Liver (tissue), 9 donors: ENCODE measurements around the gene TTLL4. TPM values are rescaled to one million over a fixed set of nuclear protein-coding genes. Genes with fewer than 3 reads are reported as not detected.

ENCODE experiments used
- DNase-seq: peaks from one replicate; pipeline ENCODE4 v3.0.0-alpha.2; 2017; ENCODE audit warnings: low spot score
- H3K27ac ChIP-seq, 2 donors: one replicate each; pipeline ENCODE4 v1.7.0; 2013; ENCODE audit warnings: inconsistent platforms in 2 of 2, low read length in 2 of 2, control low read depth in 1 of 2, low read depth in 1 of 2, mild to moderate bottlenecking in 1 of 2
- H3K27me3 ChIP-seq, 4 donors: one replicate each; pipeline versions ENCODE4 v1.6.1 to v1.7.0; 2013; ENCODE audit warnings: low read length in 3 of 4, inconsistent platforms in 1 of 4, mild to moderate bottlenecking in 1 of 4, moderate library complexity in 1 of 4; ENCODE audit not compliant: control insufficient read depth in 4 of 4, insufficient read depth in 4 of 4
- H3K36me3 ChIP-seq, 4 donors: one replicate each; pipeline versions ENCODE4 v1.6.1 to v1.7.0; 2013; ENCODE audit warnings: low read length in 3 of 4, mild to moderate bottlenecking in 3 of 4, low read depth in 1 of 4, moderate library complexity in 1 of 4; ENCODE audit not compliant: control insufficient read depth in 4 of 4, insufficient read depth in 3 of 4
- H3K4me1 ChIP-seq, 4 donors: one replicate each; pipeline versions ENCODE4 v1.6.1 to v1.7.0; 2013; ENCODE audit warnings: low read length in 3 of 4, mild to moderate bottlenecking in 3 of 4, moderate library complexity in 1 of 4; ENCODE audit not compliant: control insufficient read depth in 4 of 4, insufficient read depth in 4 of 4
- H3K4me3 ChIP-seq, 3 donors: one replicate each; pipeline versions ENCODE4 v1.6.1 to v1.7.0; 2013; ENCODE audit warnings: low read length in 3 of 3, control low read depth in 1 of 3, low read depth in 1 of 3, mild to moderate bottlenecking in 1 of 3
- H3K9ac ChIP-seq, 2 donors: one replicate each; pipeline ENCODE4 v1.7.0; 2013; ENCODE audit warnings: low read length in 2 of 2, mild to moderate bottlenecking in 2 of 2, moderate library complexity in 2 of 2, control low read depth in 1 of 2, low read depth in 1 of 2
- H3K9me3 ChIP-seq, 4 donors: one replicate each; pipeline versions ENCODE4 v1.6.1 to v1.7.0; 2013; ENCODE audit warnings: low read length in 3 of 4; ENCODE audit not compliant: control insufficient read depth in 4 of 4
- EGR1 ChIP-seq, 2 donors: IDR thresholded peaks; 2 replicates each; pipeline ENCODE4 v1.6.1; 2016 to 2018; ENCODE audit warnings: antibody characterized with exemption in 2 of 2, low read depth in 2 of 2
- FOXA1 ChIP-seq: IDR thresholded peaks from 2 replicates; pipeline ENCODE4 v1.6.1; 2016; ENCODE audit warnings: antibody characterized with exemption
- FOXA2 ChIP-seq: IDR thresholded peaks from 2 replicates; pipeline ENCODE4 v1.6.1; 2016; ENCODE audit warnings: antibody characterized with exemption
- GABPA ChIP-seq, 2 donors: IDR thresholded peaks in 1 of 2; conservative IDR thresholded peaks in 1 of 2; 2 replicates each; pipeline ENCODE4 v1.6.1; 2016; ENCODE audit warnings: antibody characterized with exemption in 2 of 2, mild to moderate bottlenecking in 1 of 2, moderate library complexity in 1 of 2
- HNF4A ChIP-seq, 2 donors: conservative IDR thresholded peaks; 2 replicates each; pipeline ENCODE4 v1.6.1; 2016; ENCODE audit warnings: antibody characterized with exemption in 2 of 2, mild to moderate bottlenecking in 2 of 2
- HNF4G ChIP-seq: IDR thresholded peaks from 2 replicates; pipeline ENCODE4 v1.6.1; 2016; ENCODE audit warnings: antibody characterized with exemption
- NR2F2 ChIP-seq: IDR thresholded peaks from 2 replicates; pipeline ENCODE4 v1.6.1; 2016; ENCODE audit warnings: antibody characterized with exemption
- RAD21 ChIP-seq, 2 donors: IDR thresholded peaks; 2 replicates each; pipeline ENCODE4 v1.6.1; 2016; ENCODE audit warnings: antibody characterized with exemption in 2 of 2, mild to moderate bottlenecking in 2 of 2
- RXRA ChIP-seq, 2 donors: IDR thresholded peaks; 2 replicates each; pipeline ENCODE4 v1.6.1; 2017 to 2018; ENCODE audit warnings: antibody characterized with exemption in 2 of 2, mild to moderate bottlenecking in 1 of 2
- SP1 ChIP-seq: IDR thresholded peaks from 2 replicates; pipeline ENCODE4 v1.6.1; 2018; ENCODE audit warnings: antibody characterized with exemption, mild to moderate bottlenecking
- TAF1 ChIP-seq: conservative IDR thresholded peaks from 2 replicates; pipeline ENCODE4 v1.6.1; 2016; ENCODE audit warnings: antibody characterized with exemption, mild to moderate bottlenecking
- YY1 ChIP-seq: IDR thresholded peaks from 2 replicates; pipeline ENCODE4 v1.6.1; 2016; ENCODE audit warnings: antibody characterized with exemption, mild to moderate bottlenecking
- WGBS: extraction: QIAGEN DNeasy Blood & Tissue Kit; methylation state at CpG from one replicate; pipeline ENCODE4 v1.1.7; 2013; 5-methylcytosine and 5-hydroxymethylcytosine counted together
- polyA plus RNA-seq, 2 donors: library from polyadenylated mRNA; stranded (reverse) in 1 of 2; unstranded in 1 of 2; fragments of 200-250 nt in 1 of 2; fragments of >200 nt in 1 of 2; fragmentation: Nextera tagmentation in 1 of 2; extraction: Ambion mirVana in 1 of 2; gene quantifications; one replicate each; pipeline versions ENCODE4 v1.2.1 to v1.2.3, GENCODE V29; 2013 to 2015
- total RNA-seq, 2 donors: library from RNA; depleted of rRNA; stranded (reverse); fragments of >200 nt; gene quantifications; one replicate each; pipeline ENCODE4 v1.2.3, GENCODE V29; 2014
- TF ChIP-seq, protein P1 (sequence below): fragments of 150-350 bp; IDR thresholded peaks from 2 replicates; pipeline ENCODE4 v1.5.1; 2017; ENCODE audit warnings: improper control_type of control experiment, low read depth, low read length; ENCODE audit not compliant: missing input control
- TF ChIP-seq, protein P2 (sequence below): IDR thresholded peaks from 2 replicates; pipeline ENCODE4 v1.6.1; 2016; ENCODE audit warnings: antibody characterized with exemption
- TF ChIP-seq, protein P3 (sequence below): IDR thresholded peaks from 2 replicates; pipeline ENCODE4 v1.6.1; 2016; ENCODE audit warnings: antibody characterized with exemption
- TF ChIP-seq, protein P4 (sequence below): IDR thresholded peaks from 2 replicates; pipeline ENCODE4 v1.6.1; 2016; ENCODE audit warnings: antibody characterized with exemption, mild to moderate bottlenecking
- donor health status: healthy.
- donor health status: healthy.
- donor health status: healthy.
- donor health status: healthy.
- donor health status: healthy.

The TTLL4 gene
- total and polyA plus RNA-seq, 4 donors: 5.7 to 14.0 (median 6.6) TPM

DNA sequence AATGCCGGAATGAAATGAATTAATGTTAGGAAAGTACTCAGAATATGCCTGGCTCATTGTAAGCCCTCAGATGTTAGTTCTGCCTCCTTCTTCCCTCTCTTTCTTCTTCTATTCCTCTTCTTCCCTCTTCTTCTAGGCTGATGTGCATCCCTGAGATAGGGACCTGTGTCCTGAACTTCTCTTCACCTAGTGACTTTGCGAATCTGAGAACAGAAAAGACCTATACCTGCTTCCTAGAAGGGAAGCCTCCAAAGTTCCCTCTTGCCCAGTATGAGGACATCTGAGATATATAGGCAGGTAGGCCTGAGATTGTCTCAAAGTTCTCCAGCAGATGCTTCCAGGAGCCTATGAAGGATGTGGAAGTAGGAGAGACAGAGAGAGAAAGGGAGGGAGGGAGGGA is 63.2 kb downstream of the TTLL4 start:
- H3K9ac ChIP-seq: no peak overlapping the region
- WGBS: 100% methylated on average over 2 of the region's 2 CpGs
- TF ChIP-seq, protein P1, sequence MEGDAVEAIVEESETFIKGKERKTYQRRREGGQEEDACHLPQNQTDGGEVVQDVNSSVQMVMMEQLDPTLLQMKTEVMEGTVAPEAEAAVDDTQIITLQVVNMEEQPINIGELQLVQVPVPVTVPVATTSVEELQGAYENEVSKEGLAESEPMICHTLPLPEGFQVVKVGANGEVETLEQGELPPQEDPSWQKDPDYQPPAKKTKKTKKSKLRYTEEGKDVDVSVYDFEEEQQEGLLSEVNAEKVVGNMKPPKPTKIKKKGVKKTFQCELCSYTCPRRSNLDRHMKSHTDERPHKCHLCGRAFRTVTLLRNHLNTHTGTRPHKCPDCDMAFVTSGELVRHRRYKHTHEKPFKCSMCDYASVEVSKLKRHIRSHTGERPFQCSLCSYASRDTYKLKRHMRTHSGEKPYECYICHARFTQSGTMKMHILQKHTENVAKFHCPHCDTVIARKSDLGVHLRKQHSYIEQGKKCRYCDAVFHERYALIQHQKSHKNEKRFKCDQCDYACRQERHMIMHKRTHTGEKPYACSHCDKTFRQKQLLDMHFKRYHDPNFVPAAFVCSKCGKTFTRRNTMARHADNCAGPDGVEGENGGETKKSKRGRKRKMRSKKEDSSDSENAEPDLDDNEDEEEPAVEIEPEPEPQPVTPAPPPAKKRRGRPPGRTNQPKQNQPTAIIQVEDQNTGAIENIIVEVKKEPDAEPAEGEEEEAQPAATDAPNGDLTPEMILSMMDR: no peak
- TF ChIP-seq, protein P2, sequence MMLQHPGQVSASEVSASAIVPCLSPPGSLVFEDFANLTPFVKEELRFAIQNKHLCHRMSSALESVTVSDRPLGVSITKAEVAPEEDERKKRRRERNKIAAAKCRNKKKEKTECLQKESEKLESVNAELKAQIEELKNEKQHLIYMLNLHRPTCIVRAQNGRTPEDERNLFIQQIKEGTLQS: no peak
- TF ChIP-seq, protein P3, sequence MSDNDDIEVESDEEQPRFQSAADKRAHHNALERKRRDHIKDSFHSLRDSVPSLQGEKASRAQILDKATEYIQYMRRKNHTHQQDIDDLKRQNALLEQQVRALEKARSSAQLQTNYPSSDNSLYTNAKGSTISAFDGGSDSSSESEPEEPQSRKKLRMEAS: no peak
- TF ChIP-seq, protein P4, sequence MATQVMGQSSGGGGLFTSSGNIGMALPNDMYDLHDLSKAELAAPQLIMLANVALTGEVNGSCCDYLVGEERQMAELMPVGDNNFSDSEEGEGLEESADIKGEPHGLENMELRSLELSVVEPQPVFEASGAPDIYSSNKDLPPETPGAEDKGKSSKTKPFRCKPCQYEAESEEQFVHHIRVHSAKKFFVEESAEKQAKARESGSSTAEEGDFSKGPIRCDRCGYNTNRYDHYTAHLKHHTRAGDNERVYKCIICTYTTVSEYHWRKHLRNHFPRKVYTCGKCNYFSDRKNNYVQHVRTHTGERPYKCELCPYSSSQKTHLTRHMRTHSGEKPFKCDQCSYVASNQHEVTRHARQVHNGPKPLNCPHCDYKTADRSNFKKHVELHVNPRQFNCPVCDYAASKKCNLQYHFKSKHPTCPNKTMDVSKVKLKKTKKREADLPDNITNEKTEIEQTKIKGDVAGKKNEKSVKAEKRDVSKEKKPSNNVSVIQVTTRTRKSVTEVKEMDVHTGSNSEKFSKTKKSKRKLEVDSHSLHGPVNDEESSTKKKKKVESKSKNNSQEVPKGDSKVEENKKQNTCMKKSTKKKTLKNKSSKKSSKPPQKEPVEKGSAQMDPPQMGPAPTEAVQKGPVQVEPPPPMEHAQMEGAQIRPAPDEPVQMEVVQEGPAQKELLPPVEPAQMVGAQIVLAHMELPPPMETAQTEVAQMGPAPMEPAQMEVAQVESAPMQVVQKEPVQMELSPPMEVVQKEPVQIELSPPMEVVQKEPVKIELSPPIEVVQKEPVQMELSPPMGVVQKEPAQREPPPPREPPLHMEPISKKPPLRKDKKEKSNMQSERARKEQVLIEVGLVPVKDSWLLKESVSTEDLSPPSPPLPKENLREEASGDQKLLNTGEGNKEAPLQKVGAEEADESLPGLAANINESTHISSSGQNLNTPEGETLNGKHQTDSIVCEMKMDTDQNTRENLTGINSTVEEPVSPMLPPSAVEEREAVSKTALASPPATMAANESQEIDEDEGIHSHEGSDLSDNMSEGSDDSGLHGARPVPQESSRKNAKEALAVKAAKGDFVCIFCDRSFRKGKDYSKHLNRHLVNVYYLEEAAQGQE: no peak
- H3K4me1 ChIP-seq: peaks cover 0 to 4% (median 1%) of the 10 kb centered on the region in 4 donors
- H3K27me3 ChIP-seq: no peaks in the 10 kb centered on the region
- no peak for DNase-seq
- H3K36me3 ChIP-seq: no peaks in the 10 kb centered on the region
- H3K27ac ChIP-seq: no peak overlapping the region
- H3K4me3 ChIP-seq: no peak overlapping the region
- peaks cover 0 to 3% (median 0%) of the 10 kb centered on the region in 4 donors for H3K9me3 ChIP-seq

DNA sequence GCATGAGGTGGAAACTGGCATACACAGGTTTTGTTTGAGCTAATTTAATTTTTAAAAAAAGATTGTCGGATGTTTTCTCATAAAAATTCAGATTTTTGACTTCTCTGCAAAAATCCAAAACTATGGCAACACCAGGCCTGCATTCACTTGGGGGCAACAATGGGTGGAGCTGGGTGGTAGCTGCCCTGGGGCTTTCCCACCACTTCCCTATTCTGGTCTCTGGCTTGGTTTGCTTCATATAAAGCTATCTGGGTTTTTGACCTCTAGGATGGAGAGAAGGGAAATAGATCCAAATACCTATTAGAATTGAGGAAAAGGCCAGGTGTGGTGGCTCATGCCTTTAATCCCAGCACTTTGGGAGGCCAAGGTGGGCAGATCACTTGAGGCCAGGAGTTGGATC is 65.9 kb downstream of the TTLL4 start:
- TF ChIP-seq YY1 (no peak), HNF4A (conservative IDR thresholded peaks at IDR 0.05) (no peak), TAF1 (no peak), SP1 (no peak), RAD21 (IDR thresholded peaks at IDR 0.05) (no peak), EGR1 (IDR thresholded peaks at IDR 0.05; ENCODE audit: low read depth in 2 of 2) (no peak), FOXA2 (no peak), RXRA (IDR thresholded peaks at IDR 0.05) (no peak), FOXA1 (no peak), NR2F2 (no peak), GABPA (IDR thresholded peaks at IDR 0.05 in 1 of 2, conservative IDR thresholded peaks at IDR 0.05 in 1 of 2) (no peak), HNF4G (no peak)
- TF ChIP-seq, protein P1: no peak
- TF ChIP-seq, protein P3: no peak
- TF ChIP-seq, protein P4: no peak
- WGBS: 95% methylated on average over 1 of the region's 1 CpG
- no peak overlapping the region for H3K9ac ChIP-seq
- no peak overlapping the region for H3K4me3 ChIP-seq
- no peak for DNase-seq
- peaks cover 0 to 15% (median 9%) of the 10 kb centered on the region in 4 donors for H3K4me1 ChIP-seq
- no peaks in the 10 kb centered on the region for H3K36me3 ChIP-seq
- H3K27me3 ChIP-seq: no peaks in the 10 kb centered on the region
- peaks cover 0 to 3% (median 0%) of the 10 kb centered on the region in 4 donors for H3K9me3 ChIP-seq
- no peak overlapping the region for H3K27ac ChIP-seq
